Stimulated activated CD4-positive, alpha-beta T cell treated with anti-CD3 and anti-CD28 coated beads, Interleukin-1b, Interleukin-23, amount 100 ng/mL, for 4 hours (primary cell): ENCODE results near the gene OCLN.
"Not testable (repeated sequence)": the region's sequence is repeated elsewhere in the genome, so short reads cannot be mapped to it uniquely, and the experiment has no call there.

Experiments
- DNase-seq, 2 donors: peaks; one replicate each; pipeline ENCODE4 v3.0.0-alpha.2; 2020; ENCODE audit warnings: low read depth in 2 of 2

OCLN gene

DNA sequence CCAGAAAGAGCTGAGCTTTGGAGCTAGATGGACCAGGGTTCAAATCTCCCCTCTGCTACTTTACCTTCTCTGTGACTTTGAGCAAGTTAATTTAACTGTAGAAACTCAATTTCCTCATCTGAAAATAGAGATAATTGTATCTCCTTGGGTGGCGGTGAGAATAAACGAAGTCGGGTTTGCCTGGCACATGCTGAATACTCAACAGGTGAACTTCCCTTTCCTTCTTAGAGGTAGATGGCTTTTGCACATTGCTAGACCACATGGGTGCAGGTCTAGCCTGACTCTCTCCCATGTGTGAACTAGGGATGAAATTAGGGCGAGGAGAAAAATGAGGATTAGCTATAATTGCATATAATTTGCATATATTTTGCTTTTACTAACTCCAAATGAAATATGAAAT, 36.0 kb downstream of the OCLN start:
- DNase-seq, result no peak

DNA sequence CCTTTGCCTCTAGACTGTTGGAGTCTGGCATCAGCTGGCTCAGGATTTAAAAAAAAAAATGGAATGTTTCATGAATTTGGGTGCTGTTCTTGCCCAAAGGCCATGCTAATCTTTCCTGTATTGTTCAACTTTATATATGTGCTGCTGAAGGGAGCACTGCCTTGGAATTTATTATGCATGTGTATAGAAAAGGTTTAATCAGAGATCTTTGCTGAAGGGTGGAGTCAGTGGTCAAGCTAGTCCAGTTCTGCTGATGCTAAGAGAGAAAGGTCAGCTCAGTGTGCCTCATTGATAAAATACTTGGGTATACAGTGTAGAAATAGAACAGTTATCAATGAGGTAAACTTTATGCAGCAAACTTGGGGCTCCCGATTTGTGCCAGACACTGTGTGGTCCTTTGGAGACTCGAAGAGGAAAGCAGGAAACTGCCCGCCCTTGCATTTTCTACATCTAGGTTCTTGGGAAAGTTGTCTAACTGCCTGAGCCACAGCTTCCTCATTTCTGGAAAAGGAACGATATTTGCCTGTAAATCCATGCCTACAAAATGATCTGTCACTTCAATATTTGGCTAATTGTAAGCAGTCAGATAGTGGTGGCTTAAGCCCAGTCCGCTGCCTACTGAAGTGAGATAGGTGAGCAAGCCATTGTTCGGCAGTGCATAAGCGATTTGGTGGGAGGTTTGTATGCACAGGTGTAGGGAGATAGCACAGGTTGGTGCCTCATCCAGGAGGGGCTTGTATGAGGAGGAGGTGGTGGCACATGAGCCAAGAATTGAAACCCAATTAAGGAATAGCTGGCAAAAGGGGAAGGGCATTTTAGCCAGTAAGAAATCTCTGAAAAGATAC, 38.2 kb downstream of the OCLN start:
- no peak for DNase-seq

DNA sequence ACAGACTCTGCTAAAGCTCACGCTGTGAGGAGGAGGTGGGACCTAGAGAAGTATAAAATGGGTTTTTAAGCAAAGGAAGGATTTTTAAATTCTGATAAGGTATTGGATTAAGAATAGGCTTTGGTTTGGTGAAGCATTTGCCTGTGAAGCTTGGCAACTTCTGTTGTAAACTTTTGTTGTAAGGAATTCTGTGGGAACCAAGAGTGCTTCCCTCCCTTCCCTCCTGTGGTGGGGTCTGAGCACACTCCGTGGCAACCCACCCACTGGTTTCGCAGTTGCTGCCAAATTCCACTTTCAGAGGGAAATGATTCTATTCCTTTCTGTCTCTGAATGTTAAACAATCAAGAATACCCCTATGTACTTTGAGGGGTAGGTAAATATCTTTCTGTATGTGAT, 38.8 kb downstream of the OCLN start:
- no peak for DNase-seq

DNA sequence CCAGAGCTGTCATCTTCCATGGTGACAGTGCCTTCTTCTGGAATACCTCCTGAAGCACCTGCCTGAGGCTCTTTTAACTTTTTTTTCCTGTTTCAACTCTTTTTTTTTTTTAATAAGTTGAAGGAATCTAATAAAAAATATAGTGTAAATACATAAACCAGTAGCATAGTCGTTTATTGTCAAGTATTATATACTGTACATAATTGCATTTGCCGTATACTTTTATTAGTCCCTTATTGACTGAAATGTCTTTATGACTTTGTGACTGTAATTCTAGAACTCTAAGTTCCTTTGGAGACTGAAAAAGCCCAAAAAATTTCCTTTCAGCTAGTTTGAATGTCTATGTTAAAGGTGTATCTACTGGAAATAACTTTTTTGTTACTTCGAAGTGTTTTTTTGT, 45.3 kb downstream of the OCLN start:
- not testable (repeated sequence) for DNase-seq

DNA sequence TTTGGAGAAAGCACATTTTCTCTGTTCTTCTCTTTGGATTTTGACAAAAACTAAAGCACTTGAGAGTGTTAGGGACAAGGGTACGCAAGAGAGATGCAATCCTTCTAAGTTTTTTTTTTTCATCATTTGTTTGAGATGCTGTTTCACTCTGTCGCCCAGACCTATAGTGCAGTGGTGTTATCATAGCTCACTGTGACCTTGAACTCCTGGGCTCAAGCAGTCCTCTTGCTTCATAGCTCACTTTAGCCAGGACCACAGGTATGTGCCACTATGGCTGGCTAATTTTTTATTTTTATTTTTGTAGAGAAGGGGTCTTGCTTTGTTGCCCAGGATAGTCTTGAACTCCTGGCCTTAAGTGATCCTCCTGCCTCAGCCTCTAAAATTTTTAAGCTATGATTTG, 46.1 kb downstream of the OCLN start:
- DNase-seq, result not testable (repeated sequence)

- DNase-seq, result not testable (repeated sequence)
Measured at GRCh38 chr5:69541347-69541746, 48.8 kb downstream of the OCLN start.

DNA sequence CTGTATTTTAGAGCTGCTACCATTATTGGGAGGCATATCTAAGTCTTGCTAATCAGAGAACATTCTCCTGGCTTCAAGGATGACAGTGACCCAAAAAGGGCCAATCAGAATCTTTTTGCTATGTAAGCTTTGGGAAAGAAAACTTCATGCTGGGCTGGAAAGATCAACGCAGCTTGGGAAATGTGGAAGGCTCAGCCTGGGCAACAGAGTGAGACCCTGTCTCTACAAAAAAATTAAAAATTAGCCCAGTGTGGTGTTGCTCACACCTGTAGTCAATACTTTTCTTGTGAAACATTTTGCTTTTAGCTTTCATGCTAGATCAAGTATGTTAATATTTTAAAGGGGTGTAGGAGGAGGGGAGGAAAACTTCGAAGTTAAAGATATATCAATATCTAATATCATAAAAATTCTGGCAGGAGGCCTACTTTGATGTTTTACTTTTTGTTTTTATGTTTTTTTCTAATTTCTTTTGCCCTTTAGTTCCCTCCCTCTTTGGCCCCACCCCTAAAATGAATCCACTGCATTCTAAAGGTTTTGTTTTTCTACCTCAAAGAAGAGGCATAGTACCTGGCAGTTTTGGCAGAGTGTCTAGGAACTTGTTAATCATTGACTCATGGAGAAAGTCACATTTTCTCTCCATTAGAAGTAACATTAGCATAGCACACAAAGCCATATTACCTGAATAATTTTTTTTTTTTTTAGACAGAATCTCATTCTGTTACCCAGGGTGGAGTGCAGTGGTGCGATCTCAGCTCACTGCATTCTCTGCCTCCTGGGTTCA, 50.4 kb downstream of the OCLN start:
- DNase-seq, result not testable (repeated sequence)

- not testable (repeated sequence) for DNase-seq
Measured at GRCh38 chr5:69544602-69545001, 52.0 kb downstream of the OCLN start.

GRCh38 chr5:69559908-69560330, 67.3 kb downstream of the OCLN start, which contains the start of gene GTF2H2C:
GTF2H2C (plus strand) TSS chr5:69560191; CDS start chr5:69565133, 4,942 bp downstream.
- DNase-seq, result peak; percentile 45 to 55

DNA sequence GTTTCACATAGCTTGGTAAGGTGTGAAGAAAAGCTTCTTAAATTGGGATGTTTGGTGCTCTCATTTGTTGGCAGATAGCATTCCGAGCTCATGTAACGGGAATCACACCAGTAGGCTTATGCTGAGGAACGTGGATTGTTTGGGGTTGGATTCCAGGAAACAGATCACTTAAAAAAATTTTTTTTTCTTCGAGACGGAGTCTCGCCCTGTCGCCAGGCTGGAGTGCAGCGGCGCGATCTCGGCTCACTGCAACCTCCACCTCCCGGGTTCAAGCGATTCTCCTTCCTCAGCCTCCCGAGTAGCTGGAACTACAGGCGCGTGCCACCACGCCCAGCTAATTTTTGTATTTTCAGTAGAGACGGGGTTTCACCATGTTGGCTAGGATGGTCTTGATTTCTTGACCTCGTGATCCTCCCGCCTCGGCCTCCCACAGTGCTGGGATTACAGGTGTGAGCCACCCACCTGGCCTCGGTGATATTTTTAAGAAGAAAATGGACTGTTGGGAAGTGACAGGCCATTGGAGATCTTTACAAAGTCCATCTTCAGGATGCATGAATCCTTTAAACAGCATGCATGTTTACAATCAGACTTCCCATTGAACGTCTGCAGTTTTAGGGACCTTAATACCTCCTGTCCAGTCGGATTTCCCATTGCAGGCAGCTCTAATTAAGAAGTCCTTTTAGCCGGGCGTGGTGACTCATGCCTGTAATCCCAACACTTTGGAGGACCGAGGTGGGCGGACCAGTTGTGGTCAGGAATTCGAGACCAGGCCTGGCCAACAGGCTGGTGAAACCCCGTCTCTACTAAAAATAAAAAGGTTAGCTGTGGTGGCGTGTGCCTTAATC, 68.2 kb downstream of the OCLN start:
- DNase-seq, result not testable (repeated sequence)

DNA sequence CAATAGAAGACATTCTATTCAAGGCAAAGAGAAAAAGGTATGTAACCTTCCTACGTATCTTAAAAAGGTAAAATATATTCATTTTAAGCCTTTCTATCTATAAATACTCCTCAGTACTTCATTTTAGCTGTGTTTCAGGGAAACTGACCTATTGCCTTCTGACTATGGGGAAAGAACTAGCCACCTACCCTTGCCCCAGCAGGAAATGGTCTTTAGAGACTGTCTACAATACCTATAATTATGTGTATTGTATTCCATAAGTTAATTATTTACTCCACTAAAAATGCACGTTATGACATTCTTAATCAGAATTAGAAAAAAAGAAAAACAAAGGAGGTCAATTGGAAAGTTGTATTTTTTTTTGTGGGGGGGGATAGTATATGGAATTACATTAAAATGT, 73.6 kb downstream of the OCLN start:
- DNase-seq, result not testable (repeated sequence)

DNA sequence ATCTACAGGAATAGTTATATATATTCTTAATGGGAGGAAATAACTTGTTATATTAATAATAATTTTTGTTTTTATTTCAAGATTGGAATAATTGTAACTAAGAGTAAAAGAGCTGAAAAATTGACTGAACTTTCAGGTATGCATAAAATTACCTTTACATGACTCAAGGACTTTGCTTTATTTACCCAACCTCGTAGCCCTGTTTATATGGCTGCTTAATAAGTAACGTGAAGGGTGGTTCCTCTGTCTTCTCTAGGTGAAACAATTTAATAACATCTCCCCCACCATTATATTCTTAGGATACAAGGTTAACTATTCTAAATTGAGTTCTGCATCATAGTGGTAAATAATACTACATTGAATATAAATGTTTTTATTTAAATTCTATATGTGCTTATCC, 75.5 kb downstream of the OCLN start:
- not testable (repeated sequence) for DNase-seq

- not testable (repeated sequence) for DNase-seq
Measured at GRCh38 chr5:69583356-69583755, 90.8 kb downstream of the OCLN start.

DNA sequence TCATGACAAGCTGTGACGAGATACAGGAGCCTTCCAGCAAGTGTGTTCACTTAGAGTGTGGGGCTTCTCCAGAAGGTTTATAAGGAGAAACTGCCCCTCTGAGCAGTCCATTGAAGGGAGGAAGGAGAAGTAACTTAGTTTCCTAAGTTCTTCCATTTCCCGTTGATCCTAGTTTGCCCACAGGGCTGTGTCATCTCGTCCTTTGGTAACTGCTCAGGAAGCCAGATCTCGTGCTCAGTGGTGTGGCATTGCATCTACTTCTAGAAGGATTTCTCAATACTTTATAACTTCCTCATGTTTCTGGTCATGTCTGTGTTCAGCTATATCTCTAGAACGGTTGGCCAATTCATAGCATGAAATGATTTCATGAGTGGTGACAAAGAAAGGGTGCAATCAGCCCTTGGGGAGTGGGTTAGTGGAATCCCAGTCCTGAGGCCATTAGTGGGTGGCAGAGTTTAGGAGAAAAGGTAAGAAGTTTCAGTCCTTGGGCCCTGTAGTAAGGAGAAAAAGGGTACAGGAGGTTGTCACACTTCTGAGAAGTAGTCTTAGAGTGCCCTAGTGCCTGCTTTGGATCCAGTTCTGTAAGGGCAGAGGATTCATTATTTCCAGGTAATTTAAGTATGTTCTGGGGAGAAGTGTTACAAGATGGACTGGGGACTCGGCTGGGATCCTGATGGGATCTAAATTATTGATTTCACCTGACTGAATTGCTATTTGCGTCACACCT, 103.7 kb downstream of the OCLN start:
- DNase-seq, result not testable (repeated sequence)

DNA sequence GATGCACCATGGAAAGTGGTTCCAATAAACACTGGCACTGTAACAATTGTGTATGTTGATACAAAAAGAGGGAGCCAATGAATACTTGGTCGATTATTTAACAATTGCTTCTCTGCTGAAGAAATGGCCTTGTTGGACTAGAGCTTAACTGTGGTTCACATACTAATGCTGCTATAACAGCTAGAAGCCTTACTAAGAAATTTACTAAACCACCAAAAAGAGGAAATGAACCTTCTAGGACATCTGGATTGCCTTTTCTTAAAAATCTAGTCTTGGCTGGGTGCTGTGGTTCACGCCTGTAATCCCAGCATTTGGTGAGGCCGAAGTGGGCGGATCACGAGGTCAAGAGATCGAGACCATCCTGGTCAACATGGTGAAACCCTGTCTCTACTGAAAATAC, 109.4 kb downstream of the OCLN start:
- not testable (repeated sequence) for DNase-seq

DNA sequence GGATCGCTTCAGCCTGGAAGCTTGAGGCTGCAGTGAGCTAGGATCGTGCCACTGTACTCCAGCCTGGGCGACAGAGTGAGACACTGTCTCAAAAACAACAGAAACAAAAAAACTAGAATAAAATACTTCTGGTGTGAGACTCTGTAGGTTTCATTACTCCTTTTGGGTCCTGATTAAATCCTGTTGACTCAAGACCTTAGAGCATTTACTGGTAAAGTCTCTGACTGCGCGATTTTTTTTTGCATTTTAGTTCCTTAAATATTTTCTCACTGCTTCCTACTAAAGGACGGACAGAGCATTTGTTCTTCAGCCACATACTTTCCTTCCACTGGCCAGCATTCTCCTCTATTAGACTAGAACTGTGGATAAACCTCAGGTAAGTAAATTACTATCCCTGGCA, 114.2 kb downstream of the OCLN start:
- DNase-seq, result not testable (repeated sequence)
